Osteocyte (in vitro differentiated cells): Measurements from ENCODE around the gene GCNT2. TPM values are rescaled to one million over a fixed set of nuclear protein-coding genes. Genes with fewer than 3 reads are reported as not detected.
"Not testable (repeated sequence)": the region's sequence is repeated elsewhere in the genome, so short reads cannot be mapped to it uniquely, and the experiment has no call there.

Source experiments
- DNase-seq: peaks from one replicate; pipeline ENCODE4 v3.0.0; 2021; ENCODE audit warnings: mixed read lengths; ENCODE audit not compliant: unreplicated experiment; ENCODE audit errors: extremely low spot score
- H3K27ac Mint-ChIP-seq: one replicate; pipeline ENCODE4 v1.8.0; 2021; ENCODE audit warnings: mild to moderate bottlenecking, mixed read lengths; ENCODE audit not compliant: unreplicated experiment
- H3K27me3 Mint-ChIP-seq: one replicate; pipeline ENCODE4 v1.8.0; 2021; ENCODE audit warnings: mixed read lengths; ENCODE audit not compliant: unreplicated experiment
- H3K36me3 Mint-ChIP-seq: one replicate; pipeline ENCODE4 v1.8.0; 2021; ENCODE audit warnings: mixed read lengths; ENCODE audit not compliant: unreplicated experiment
- H3K4me1 Mint-ChIP-seq: one replicate; pipeline ENCODE4 v1.8.0; 2021; ENCODE audit warnings: mixed read lengths; ENCODE audit not compliant: unreplicated experiment
- H3K4me3 Mint-ChIP-seq: one replicate; pipeline ENCODE4 v1.8.0; 2021; ENCODE audit warnings: mild to moderate bottlenecking, moderate library complexity, mixed read lengths; ENCODE audit not compliant: unreplicated experiment
- H3K9me3 Mint-ChIP-seq: one replicate; pipeline ENCODE4 v1.8.0; 2021; ENCODE audit warnings: mixed read lengths; ENCODE audit not compliant: unreplicated experiment
- CTCF ChIP-seq: fragments of 200-600 bp; sonication (generic); IDR thresholded peaks from 2 replicates; pipeline ENCODE4 v1.5.0; 2021; ENCODE audit warnings: antibody characterized with exemption, mild to moderate bottlenecking, moderate library complexity
- total RNA-seq: library from RNA; stranded (reverse); gene quantifications from 2 replicates; pipeline ENCODE4 v1.2.1, GENCODE V29; 2021

Gene GCNT2
- total RNA-seq, 1 donor from 2014 or later: 0.19 TPM

- H3K4me1 Mint-ChIP-seq: no peaks in the 10 kb centered on the region
- peaks cover 36% of the 10 kb centered on the region for H3K27me3 Mint-ChIP-seq
- H3K4me3 Mint-ChIP-seq: no peak overlapping the region
- H3K36me3 Mint-ChIP-seq: no peaks in the 10 kb centered on the region
- no peak for DNase-seq
- TF ChIP-seq CTCF: no peak
- H3K9me3 Mint-ChIP-seq: no peaks in the 10 kb centered on the region
- no peak overlapping the region for H3K27ac Mint-ChIP-seq
Measured at GRCh38 chr6:10655508-10656055, 134.4 kb downstream of the GCNT2 start.

GRCh38 chr6:10658910-10659698, 138.0 kb downstream of the GCNT2 start:
- H3K4me1 Mint-ChIP-seq: no peaks in the 10 kb centered on the region
- TF ChIP-seq CTCF: no peak
- H3K4me3 Mint-ChIP-seq: no peak overlapping the region
- H3K27ac Mint-ChIP-seq: no peak overlapping the region
- H3K27me3 Mint-ChIP-seq: peaks cover 35% of the 10 kb centered on the region
- no peaks in the 10 kb centered on the region for H3K36me3 Mint-ChIP-seq
- no peak for DNase-seq
- no peaks in the 10 kb centered on the region for H3K9me3 Mint-ChIP-seq

GRCh38 chr6:10659699-10660348, 138.7 kb downstream of the GCNT2 start:
- H3K27me3 Mint-ChIP-seq: peaks cover 35% of the 10 kb centered on the region
- peak overlapping the region; percentile 10 for H3K4me3 Mint-ChIP-seq
- TF ChIP-seq CTCF: no peak
- peaks cover 5% of the 10 kb centered on the region for H3K9me3 Mint-ChIP-seq
- no peaks in the 10 kb centered on the region for H3K36me3 Mint-ChIP-seq
- H3K27ac Mint-ChIP-seq: no peak overlapping the region
- DNase-seq: peak; percentile 85
- H3K4me1 Mint-ChIP-seq: no peaks in the 10 kb centered on the region

GRCh38 chr6:10660431-10661191, 139.5 kb downstream of the GCNT2 start:
- H3K4me1 Mint-ChIP-seq, H3K9me3 Mint-ChIP-seq, DNase-seq, H3K4me3 Mint-ChIP-seq, H3K36me3 Mint-ChIP-seq, H3K27ac Mint-ChIP-seq: not testable (repeated sequence)
- H3K27me3 Mint-ChIP-seq: peaks cover 29% of the 10 kb centered on the region

- no peak overlapping the region for H3K4me3 Mint-ChIP-seq
- H3K4me1 Mint-ChIP-seq: no peaks in the 10 kb centered on the region
- H3K27me3 Mint-ChIP-seq: peaks cover 29% of the 10 kb centered on the region
- no peak for DNase-seq
- no peak overlapping the region for H3K27ac Mint-ChIP-seq
- no peak for TF ChIP-seq CTCF
- peaks cover 7% of the 10 kb centered on the region for H3K9me3 Mint-ChIP-seq
- H3K36me3 Mint-ChIP-seq: no peaks in the 10 kb centered on the region
Measured at GRCh38 chr6:10662207-10662606, 141.1 kb downstream of the GCNT2 start.
